HCT116 (cell line): ENCODE data around the gene DIAPH3. TPM values are rescaled to one million over a fixed set of nuclear protein-coding genes. Genes with fewer than 3 reads are reported as not detected.

Source experiments
- ATAC-seq: fragments of 200-7000 bp; cut with Tn5 transposase; 2 replicates; pipeline ENCODE4 v1.9.1; 2020; ENCODE audit warnings: mild to moderate bottlenecking, moderate library complexity
- BruUV-seq: library from RNA; stranded (reverse); fragments of 400-500 nt; replicated peaks from 2 replicates; lab custom pipeline; 2021; lab: Mats Ljungman, UMichigan
- CTCF ChIA-PET: fragments of 300-600 bp; sonication (Branson Sonifier 250); formaldehyde crosslinking; loops from one replicate; lab custom pipeline; 2021; ENCODE audit warnings: antibody characterized with exemption; lab: Charles Lee
- POLR2A ChIA-PET: fragments of 300-600, 350-600 bp; sonication (Branson Sonifier 250); formaldehyde crosslinking; loops from one replicate; lab custom pipeline; 2021; ENCODE audit warnings: antibody characterized with exemption; lab: Charles Lee
- RAD21 ChIA-PET, 2 experiments: fragments of 300-600 bp; sonication (Branson Sonifier 250); formaldehyde crosslinking; loops; one replicate each; lab custom pipeline; 2023; ENCODE audit warnings: low total read pairs in 2 of 2; ENCODE audit not compliant: uncharacterized antibody in 2 of 2, unreplicated experiment in 2 of 2, low non-redundant PET in 1 of 2; lab: Charles Lee
- DNase-seq: peaks from one replicate; pipeline ENCODE4 v3.0.0-alpha.2; 2010; ENCODE audit warnings: low read depth, low spot score
- H2AFZ ChIP-seq: fragments of 200-600 bp; shearing (Covaris generic), sonication (generic); 2 replicates; pipeline ENCODE4 v1.6.1; 2017; ENCODE audit warnings: low read depth, mixed run types, mixed read lengths, antibody characterized with exemption, low read length; ENCODE audit not compliant: poor library complexity, severe bottlenecking
- H3K27ac ChIP-seq: 2 replicates; pipeline ENCODE4 v1.5.1; 2012; ENCODE audit warnings: low read depth, low read length
- H3K27me3 ChIP-seq: fragments of 200-600 bp; sonication (generic); 2 replicates; pipeline ENCODE4 v1.6.1; 2016; ENCODE audit warnings: mixed run types, low read length, mixed read lengths; ENCODE audit not compliant: insufficient read depth
- H3K36me3 ChIP-seq, 2 experiments: fragments of 200-500 bp in 1 of 2; fragments of 200-600 bp in 1 of 2; sonication (Bioruptor generic) in 1 of 2; sonication (generic) in 1 of 2; 2 replicates each; pipeline versions ENCODE4 v1.5.1 to v1.6.1; 2014 to 2016; ENCODE audit warnings: low read length in 2 of 2, inconsistent platforms in 1 of 2, mixed read lengths in 1 of 2, mixed run types in 1 of 2; ENCODE audit not compliant: insufficient read depth in 2 of 2, control insufficient read depth in 1 of 2
- H3K4me1 ChIP-seq, 2 experiments: fragments of 200-600 bp in 1 of 2; sonication (generic) in 1 of 2; 2 replicates each; pipeline versions ENCODE4 v1.5.1 to v1.6.1; 2012 to 2017; ENCODE audit warnings: low read length in 2 of 2, inconsistent platforms in 1 of 2, mild to moderate bottlenecking in 1 of 2, mixed read lengths in 1 of 2, mixed run types in 1 of 2, moderate library complexity in 1 of 2; ENCODE audit not compliant: insufficient read depth in 2 of 2, control insufficient read depth in 1 of 2
- H3K4me2 ChIP-seq: fragments of 200-600 bp; sonication (generic); 2 replicates; pipeline ENCODE4 v1.6.1; 2017; ENCODE audit warnings: mixed run types, low read length, mixed read lengths
- H3K4me3 ChIP-seq, 2 experiments: fragments of 200-600 bp in 1 of 2; sonication (generic) in 1 of 2; replicated peaks in 1 of 2; 2 replicates each; pipeline ENCODE4 v1.5.1; 2011 to 2016; ENCODE audit warnings: low read length in 2 of 2, control low read depth in 1 of 2, low read depth in 1 of 2, mild to moderate bottlenecking in 1 of 2, mixed read lengths in 1 of 2, mixed run types in 1 of 2
- H3K79me2 ChIP-seq: fragments of 200-600 bp; sonication (generic); 2 replicates; pipeline ENCODE4 v1.6.1; 2017; ENCODE audit warnings: mild to moderate bottlenecking, mixed run types, low read length, moderate library complexity, mixed read lengths; ENCODE audit not compliant: insufficient read depth
- H3K9ac ChIP-seq: fragments of 200-600 bp; sonication (generic); 2 replicates; pipeline ENCODE4 v1.6.1; 2016; ENCODE audit warnings: low read length, mixed read lengths
- H3K9me2 ChIP-seq: fragments of 200-600 bp; sonication (generic), shearing (Covaris generic); 2 replicates; pipeline ENCODE4 v1.6.1; 2017; ENCODE audit warnings: mixed run types, mild to moderate bottlenecking, moderate library complexity; ENCODE audit not compliant: insufficient read depth
- H3K9me3 ChIP-seq, 2 experiments: fragments of 200-500 bp in 1 of 2; fragments of 200-600 bp in 1 of 2; sonication (Bioruptor generic) in 1 of 2; sonication (generic) in 1 of 2; 2 replicates each; pipeline ENCODE4 v1.6.1; 2014 to 2017; ENCODE audit warnings: low read length in 2 of 2, mixed read lengths in 2 of 2, inconsistent platforms in 1 of 2, low read depth in 1 of 2, mild to moderate bottlenecking in 1 of 2, mixed run types in 1 of 2, moderate library complexity in 1 of 2; ENCODE audit not compliant: control insufficient read depth in 1 of 2, insufficient read depth in 1 of 2
- H4K20me1 ChIP-seq: fragments of 200-600 bp; sonication (generic), shearing (Covaris generic); 2 replicates; pipeline ENCODE4 v1.6.1; 2017; ENCODE audit warnings: mixed run types, mild to moderate bottlenecking, moderate library complexity; ENCODE audit not compliant: insufficient read depth
- ATF3 ChIP-seq: IDR thresholded peaks from 2 replicates; pipeline ENCODE4 v1.6.1; 2012
- CBX3 ChIP-seq: IDR thresholded peaks from 2 replicates; pipeline ENCODE4 v1.6.1; 2012; ENCODE audit warnings: low read depth
- CEBPB ChIP-seq: IDR thresholded peaks from 2 replicates; pipeline ENCODE4 v1.6.1; 2012; ENCODE audit warnings: low read depth
- CTCF ChIP-seq, 3 experiments: fragments of 200-600 bp in 1 of 3; sonication (generic) in 1 of 3; IDR thresholded peaks in 2 of 3; conservative IDR thresholded peaks in 1 of 3; 2 replicates each; pipeline ENCODE4 v1.5.1; 2012 to 2017; ENCODE audit warnings: low read depth in 2 of 3, low read length in 2 of 3, antibody characterized with exemption in 1 of 3, borderline replicate concordance in 1 of 3, control low read depth in 1 of 3, mild to moderate bottlenecking in 1 of 3, mixed read lengths in 1 of 3, mixed run types in 1 of 3, moderate library complexity in 1 of 3; ENCODE audit not compliant: insufficient read depth in 1 of 3
- EGR1 ChIP-seq: IDR thresholded peaks from 2 replicates; pipeline ENCODE4 v1.6.1; 2012; ENCODE audit warnings: low read depth
- EZH2 ChIP-seq: fragments of 200-600 bp; sonication (generic); IDR thresholded peaks from 2 replicates; pipeline ENCODE4 v1.6.1; 2017; ENCODE audit warnings: antibody characterized with exemption, mixed run types
- EZH2phosphoT487 ChIP-seq: fragments of 200-600 bp; IDR thresholded peaks from 2 replicates; pipeline ENCODE4 v1.6.1; 2018; ENCODE audit warnings: antibody characterized with exemption, borderline replicate concordance
- MAX ChIP-seq: IDR thresholded peaks from 2 replicates; pipeline ENCODE4 v1.6.1; 2012
- RAD21 ChIP-seq: IDR thresholded peaks from 2 replicates; pipeline ENCODE4 v1.6.1; 2012; ENCODE audit warnings: low read depth, mild to moderate bottlenecking
- REST ChIP-seq: IDR thresholded peaks from 2 replicates; pipeline ENCODE4 v1.6.1; 2012; ENCODE audit warnings: low read depth
- TCF7L2 ChIP-seq: IDR thresholded peaks from 2 replicates; pipeline ENCODE4 v1.7.0; 2011; ENCODE audit warnings: borderline replicate concordance, inconsistent platforms; ENCODE audit not compliant: insufficient read depth, insufficient read length; ENCODE audit errors: extremely low read depth
- YY1 ChIP-seq: IDR thresholded peaks from 2 replicates; pipeline ENCODE4 v1.6.1; 2011; ENCODE audit warnings: low read length, low read depth, moderate library complexity, mild to moderate bottlenecking; ENCODE audit not compliant: insufficient replicate concordance; ENCODE audit errors: extremely low read depth
- ZFX ChIP-seq: fragments of 450-650 bp; IDR thresholded peaks from 2 replicates; pipeline ENCODE4 v1.6.1; 2017
- intact Hi-C: fragments of 100-400 bp; cut with micrococcal nuclease; formaldehyde crosslinking; loops from 2 replicates; pipeline ENCODE4 v1.10.0; 2022
- total RNA-seq: library from RNA; stranded (reverse); gene quantifications from one replicate; pipeline ENCODE4 v1.2.1, GENCODE V29; 2021; ENCODE audit not compliant: unreplicated experiment

The DIAPH3 gene
- total RNA-seq, 1 experiment from 2014 or later, result 22.8 TPM

- H3K79me2 ChIP-seq, result no peaks in the 10 kb centered on the region
- H3K9me3 ChIP-seq, result no peaks in the 10 kb centered on the region
- ChIA-PET RAD21 (no interaction called here), POLR2A (no interaction called here), CTCF (no interaction called here)
- H3K36me3 ChIP-seq, result no peaks in the 10 kb centered on the region
- no peaks in the 10 kb centered on the region for H3K4me1 ChIP-seq
- intact Hi-C loops, result loop anchor here (5.0 kb wide), 1 partner anchor 282 kb away; no protein-coding TSS in a partner anchor
- no peaks in the 10 kb centered on the region for H3K27me3 ChIP-seq
- H3K4me2 ChIP-seq, result no peak overlapping the region
- DNase-seq (no peak), ATAC-seq (no peak)
- H3K4me3 ChIP-seq, result no peak overlapping the region
- no peaks in the 10 kb centered on the region for H3K9me2 ChIP-seq
- H4K20me1 ChIP-seq, result no peaks in the 10 kb centered on the region
- H3K27ac ChIP-seq, result no peak overlapping the region
- no peak overlapping the region for H2AFZ ChIP-seq
- no TSS peak for BruUV-seq
- H3K9ac ChIP-seq, result no peak overlapping the region
- no peak for TF ChIP-seq EZH2
- no peak for TF ChIP-seq EGR1
- TF ChIP-seq ZFX, result no peak
- TF ChIP-seq EZH2phosphoT487, result no peak
- TF ChIP-seq CBX3, result no peak
- no peak for TF ChIP-seq YY1
- TF ChIP-seq CTCF (IDR thresholded peaks at IDR 0.05 in 2 of 3, conservative IDR thresholded peaks at IDR 0.05 in 1 of 3; ENCODE audit: borderline replicate concordance in 1 of 3, insufficient read depth in 1 of 3, low read depth in 2 of 3, low read length in 2 of 3), result no peak
- TF ChIP-seq RAD21, result no peak
Observed at GRCh38 chr13:59674616-59675015, 489.1 kb downstream of the DIAPH3 start.

- Histone ChIP-seq H3K4me2 (no peak overlapping the region), H3K4me3 (no peak overlapping the region), H3K9me2 (no peaks in the 10 kb centered on the region), H3K36me3 (no peaks in the 10 kb centered on the region), H3K9ac (no peak overlapping the region), H3K27me3 (no peaks in the 10 kb centered on the region), H3K27ac (no peak overlapping the region), H3K4me1 (no peaks in the 10 kb centered on the region), H2AFZ (no peak overlapping the region), H3K79me2 (no peaks in the 10 kb centered on the region), H4K20me1 (no peaks in the 10 kb centered on the region), H3K9me3 (no peaks in the 10 kb centered on the region)
- ChIA-PET RAD21 (no interaction called here), CTCF (no interaction called here), POLR2A (no interaction called here)
- intact Hi-C loops, result no loop called here
- DNase-seq (no peak), ATAC-seq (no peak)
- BruUV-seq, result no TSS peak
- no peak for TF ChIP-seq REST
- no peak for TF ChIP-seq ATF3
- TF ChIP-seq MAX, result no peak
- TF ChIP-seq CBX3, result no peak
- TF ChIP-seq CEBPB, result no peak
- TF ChIP-seq TCF7L2, result no peak
- TF ChIP-seq YY1, result no peak
Observed at GRCh38 chr13:59673286-59673685, 490.4 kb downstream of the DIAPH3 start.
